Endodermal cell (in vitro differentiated cells): ENCODE results near the gene RHOXF2. TPM values are rescaled to one million over a fixed set of nuclear protein-coding genes. Genes with fewer than 3 reads are reported as not detected.
"Not testable (repeated sequence)": the region's sequence is repeated elsewhere in the genome, so short reads cannot be mapped to it uniquely, and the experiment has no call there.

ENCODE experiments used
- DNase-seq: peaks from one replicate; pipeline ENCODE4 v3.0.0-alpha.2; 2017
- H3K27ac ChIP-seq: 2 replicates; pipeline ENCODE4 v1.5.1; 2013; ENCODE audit warnings: mild to moderate bottlenecking, low read depth, low read length, moderate library complexity
- H3K27me3 ChIP-seq: 2 replicates; pipeline ENCODE4 v1.6.1; 2013; ENCODE audit warnings: mild to moderate bottlenecking, low read length, moderate library complexity; ENCODE audit not compliant: insufficient read depth, control insufficient read depth, poor library complexity, severe bottlenecking
- H3K36me3 ChIP-seq: 2 replicates; pipeline ENCODE4 v1.7.0; 2013; ENCODE audit warnings: mild to moderate bottlenecking, low read length, moderate library complexity; ENCODE audit not compliant: control insufficient read depth, insufficient read depth
- H3K4me1 ChIP-seq: one replicate; pipeline ENCODE4 v1.7.0; 2013; ENCODE audit warnings: low read length; ENCODE audit not compliant: control insufficient read depth, insufficient read depth
- H3K4me3 ChIP-seq: 2 replicates; pipeline ENCODE4 v1.5.1; 2013; ENCODE audit warnings: mild to moderate bottlenecking, low read length, moderate library complexity
- H3K9ac ChIP-seq: 2 replicates; pipeline ENCODE4 v1.6.1; 2013; ENCODE audit warnings: mild to moderate bottlenecking, low read length, moderate library complexity; ENCODE audit not compliant: poor library complexity, severe bottlenecking; ENCODE audit errors: extremely low read depth
- H3K9me3 ChIP-seq: 2 replicates; pipeline ENCODE4 v1.6.1; 2013; ENCODE audit warnings: mild to moderate bottlenecking, low read length, moderate library complexity; ENCODE audit not compliant: control insufficient read depth
- H3K27ac Mint-ChIP-seq: 2 replicates; pipeline ENCODE4 v1.8.0; 2020; ENCODE audit warnings: mixed read lengths
- H3K27me3 Mint-ChIP-seq: 2 replicates; pipeline ENCODE4 v1.8.0; 2021; ENCODE audit warnings: mild to moderate bottlenecking, mixed read lengths; ENCODE audit not compliant: insufficient read depth
- H3K36me3 Mint-ChIP-seq: 2 replicates; pipeline ENCODE4 v1.8.0; 2020; ENCODE audit warnings: low read depth, mixed read lengths
- H3K4me1 Mint-ChIP-seq: 2 replicates; pipeline ENCODE4 v1.8.0; 2020; ENCODE audit warnings: mixed read lengths
- H3K4me3 Mint-ChIP-seq: 2 replicates; pipeline ENCODE4 v1.8.0; 2020; ENCODE audit warnings: mild to moderate bottlenecking, moderate library complexity, mixed read lengths
- H3K9me3 Mint-ChIP-seq: 2 replicates; pipeline ENCODE4 v1.8.0; 2020; ENCODE audit warnings: mild to moderate bottlenecking, mixed read lengths
- CTCF ChIP-seq: fragments of 200-600 bp; sonication (generic); conservative IDR thresholded peaks from 2 replicates; pipeline ENCODE4 v1.5.0; 2021; ENCODE audit warnings: antibody characterized with exemption, mild to moderate bottlenecking
- WGBS, 2 experiments: methylation state at CpG; one replicate each; pipeline versions ENCODE4 v1.1.5 to v1.1.7; 2013; ENCODE audit warnings: missing lambda C conversion rate in 2 of 2, mixed read lengths in 1 of 2; ENCODE audit not compliant: insufficient coverage in 1 of 2, insufficient read length in 1 of 2; 5-methylcytosine and 5-hydroxymethylcytosine counted together
- total RNA-seq, 2 donors: library from RNA; stranded (reverse); fragmentation: NEBNext Ultra II Directional in 1 of 2; extraction: Animal tissue kit (Norgen Biotek cat#: 25700) in 1 of 2; gene quantifications; 2 replicates in 1 of 2; 3 replicates in 1 of 2; pipeline ENCODE4 v1.2.1, GENCODE V29; 2021

Gene RHOXF2
- total RNA-seq, 2 donors from 2014 or later, result not detected

DNA sequence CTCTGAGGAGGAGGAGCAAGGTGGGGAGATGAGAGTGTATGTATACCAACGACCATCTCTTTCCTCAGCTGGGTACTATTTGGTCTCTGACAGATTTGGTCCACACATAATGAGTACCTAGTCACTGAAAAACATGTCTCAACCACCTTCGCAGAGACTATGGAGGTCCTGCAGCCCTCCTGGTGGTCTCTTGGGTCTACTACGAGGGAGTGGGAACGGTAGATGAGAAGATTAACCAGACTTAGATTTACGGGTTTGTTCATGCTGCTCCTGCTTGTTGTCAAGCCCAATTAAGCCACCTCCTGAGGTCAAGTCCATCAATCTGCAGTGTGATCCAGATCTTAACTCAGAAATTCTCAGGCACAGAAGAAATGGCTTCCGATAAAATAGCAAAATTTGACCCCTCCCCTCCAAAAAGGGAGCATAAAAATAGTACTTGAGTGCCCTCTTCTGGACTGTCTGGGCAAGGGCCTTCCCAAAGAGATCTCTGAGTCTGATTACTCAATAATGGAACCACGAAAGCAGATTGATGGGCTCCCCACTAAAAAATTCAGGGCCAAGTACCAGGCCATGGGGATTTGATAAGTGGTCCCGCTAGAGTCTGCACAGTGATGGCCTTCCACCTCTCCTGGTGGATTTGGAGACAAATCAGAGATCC is 38.3 kb downstream of the RHOXF2 start:
- not testable (repeated sequence) for H3K9me3 ChIP-seq, H3K4me3 ChIP-seq, H3K36me3 Mint-ChIP-seq, H3K4me1 Mint-ChIP-seq, H3K27me3 Mint-ChIP-seq, H3K4me3 Mint-ChIP-seq, H3K27ac ChIP-seq, H3K9ac ChIP-seq, H3K4me1 ChIP-seq, H3K27ac Mint-ChIP-seq, DNase-seq, H3K27me3 ChIP-seq, H3K36me3 ChIP-seq
- peaks cover 18% of the 10 kb centered on the region for H3K9me3 Mint-ChIP-seq
- no CpG with 5 or more reads among the region's 8 CpGs for WGBS, 2 experiments

DNA sequence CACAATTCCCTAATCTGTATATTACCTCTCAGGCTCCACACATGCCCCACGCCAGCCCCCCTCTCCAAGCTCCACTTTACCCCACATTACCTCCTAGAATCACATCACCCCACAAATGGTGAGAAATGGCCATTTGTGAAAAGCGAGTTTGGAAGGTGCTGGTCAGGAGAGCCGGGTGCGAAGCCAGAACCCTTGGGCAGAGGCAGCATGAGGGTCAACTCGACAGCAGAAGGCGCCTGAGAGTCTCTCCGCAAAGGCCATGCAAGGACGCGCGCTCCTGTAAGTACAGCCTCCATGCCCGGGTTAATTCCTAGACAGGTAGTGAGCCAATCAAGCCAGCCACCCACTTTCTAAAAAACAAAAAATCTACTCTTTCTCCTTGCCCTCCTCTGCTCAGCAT is 42.4 kb downstream of the RHOXF2 start:
- no peak for DNase-seq
- Histone ChIP-seq H3K27me3 (no peaks in the 10 kb centered on the region), H3K9ac (no peak overlapping the region), H3K36me3 (no peaks in the 10 kb centered on the region), H3K9me3 (no peaks in the 10 kb centered on the region), H3K4me3 (no peak overlapping the region), H3K27ac (no peak overlapping the region), H3K4me1 (no peaks in the 10 kb centered on the region)
- Mint-ChIP-seq H3K4me3 (no peak overlapping the region), H3K4me1 (peaks cover 4% of the 10 kb centered on the region), H3K9me3 (peaks cover 27% of the 10 kb centered on the region), H3K36me3 (no peaks in the 10 kb centered on the region), H3K27me3 (no peaks in the 10 kb centered on the region), H3K27ac (no peak overlapping the region)
- no peak for TF ChIP-seq CTCF
- WGBS, 2 experiments, result 96 to 100% methylated on average over 2 to 11 of the region's 11 CpGs

DNA sequence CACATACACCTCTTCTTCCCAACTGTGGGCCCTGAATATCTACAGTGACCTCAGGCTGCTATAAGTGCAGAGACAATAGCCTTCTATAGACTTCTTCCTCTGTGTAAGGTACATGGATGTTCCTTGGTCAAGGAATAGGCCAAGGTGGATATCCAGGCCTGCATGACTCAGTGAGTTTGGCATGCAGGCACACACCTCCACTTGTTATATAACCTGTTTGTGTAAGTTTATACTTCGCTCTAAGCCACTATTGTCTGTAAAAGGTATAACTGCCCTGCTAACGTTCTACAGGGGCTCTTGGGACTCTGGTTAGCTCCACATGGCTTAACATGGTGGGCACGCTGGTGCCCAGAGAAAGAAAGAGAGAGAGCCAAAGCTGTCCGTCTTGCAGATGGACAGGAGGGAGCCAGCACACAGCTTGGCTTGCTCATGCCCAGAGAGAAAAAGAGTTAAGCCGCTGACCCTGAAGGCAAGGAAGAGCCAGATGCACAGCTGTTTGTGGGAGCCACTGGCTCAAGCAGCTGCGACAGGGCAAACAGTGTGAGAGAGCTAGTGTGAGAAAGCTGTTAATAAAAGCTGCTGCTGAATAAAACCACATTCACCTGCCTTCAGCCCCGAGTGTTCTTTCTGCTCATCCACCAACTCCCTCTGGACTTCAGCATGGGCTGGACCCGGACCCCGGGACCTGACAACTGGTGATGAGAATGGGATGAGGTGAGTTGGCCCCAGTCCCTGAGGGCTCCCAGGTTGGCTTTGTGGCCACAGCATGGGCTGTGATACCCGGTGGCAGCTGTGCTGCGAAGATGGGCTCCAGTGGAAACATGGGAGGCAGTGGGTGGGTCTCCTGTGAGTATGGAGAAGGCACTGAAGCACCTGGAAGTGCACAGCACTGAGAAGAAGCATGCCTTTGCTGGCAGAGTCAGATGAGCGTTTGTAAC is 47.7 kb downstream of the RHOXF2 start:
- Mint-ChIP-seq H3K4me3 (no peak overlapping the region), H3K36me3 (peaks cover 7% of the 10 kb centered on the region), H3K4me1 (no peaks in the 10 kb centered on the region), H3K9me3 (peaks cover 45% of the 10 kb centered on the region), H3K27me3 (no peaks in the 10 kb centered on the region), H3K27ac (no peak overlapping the region)
- 90 to 100% methylated on average over 1 to 11 of the region's 12 CpGs for WGBS, 2 experiments
- Histone ChIP-seq H3K4me3 (no peak overlapping the region), H3K27me3 (no peaks in the 10 kb centered on the region), H3K9me3 (no peaks in the 10 kb centered on the region), H3K4me1 (no peaks in the 10 kb centered on the region), H3K36me3 (no peaks in the 10 kb centered on the region), H3K27ac (no peak overlapping the region), H3K9ac (no peak overlapping the region)
- no peak for DNase-seq
- TF ChIP-seq CTCF, result no peak
